Measurements from ENCODE around the gene UPF2.

The UPF2 gene

GRCh38 chr10:12061124-12061523 lies 18.5 kb upstream of the UPF2 start:
- H3K79me2 ChIP-seq (ENCODE audit: low read length), result no peaks in the 10 kb centered on the region
- H3K27ac ChIP-seq (ENCODE audit: low read length), result no peak overlapping the region
- no peaks in the 10 kb centered on the region for H4K20me1 ChIP-seq (ENCODE audit: insufficient read depth, low read length)
- TF ChIP-seq EZH2phosphoT487 (IDR thresholded peaks at IDR 0.05; ENCODE audit: low read depth) (no peak), CTCF (IDR thresholded peaks at IDR 0.05; ENCODE audit: low read depth, low read length) (no peak)
- no peak overlapping the region for H3K4me3 ChIP-seq (ENCODE audit: low read length)
- no peak overlapping the region for H3K4me2 ChIP-seq (ENCODE audit: low read length)
- H3K9ac ChIP-seq (ENCODE audit: low read length), result no peak overlapping the region
- H3K36me3 ChIP-seq (replicated peaks; ENCODE audit: low read depth, low read length), result no peaks in the 10 kb centered on the region
- H3K27me3 ChIP-seq (ENCODE audit: low read depth, low read length), result no peaks in the 10 kb centered on the region
- no peaks in the 10 kb centered on the region for H3K9me3 ChIP-seq (ENCODE audit: insufficient read depth, low read length)
- H3K4me1 ChIP-seq (ENCODE audit: low read length), result peaks cover 18% of the 10 kb centered on the region
- no peak overlapping the region for H2AFZ ChIP-seq (ENCODE audit: low read depth, low read length)

- no peaks in the 10 kb centered on the region for H3K79me2 ChIP-seq (ENCODE audit: low read length)
- H3K4me2 ChIP-seq (ENCODE audit: low read length), result no peak overlapping the region
- H4K20me1 ChIP-seq (ENCODE audit: insufficient read depth, low read length), result no peaks in the 10 kb centered on the region
- H3K36me3 ChIP-seq (replicated peaks; ENCODE audit: low read depth, low read length), result no peaks in the 10 kb centered on the region
- H3K27me3 ChIP-seq (ENCODE audit: low read depth, low read length), result no peaks in the 10 kb centered on the region
- no peak for TF ChIP-seq CTCF (IDR thresholded peaks at IDR 0.05; ENCODE audit: low read depth, low read length)
- no peak for TF ChIP-seq EZH2phosphoT487 (IDR thresholded peaks at IDR 0.05; ENCODE audit: low read depth)
- H3K9me3 ChIP-seq (ENCODE audit: insufficient read depth, low read length), result no peaks in the 10 kb centered on the region
- no peak overlapping the region for H3K27ac ChIP-seq (ENCODE audit: low read length)
- H3K4me1 ChIP-seq (ENCODE audit: low read length), result peaks cover 21% of the 10 kb centered on the region
- H3K9ac ChIP-seq (ENCODE audit: low read length), result no peak overlapping the region
- H3K4me3 ChIP-seq (ENCODE audit: low read length), result no peak overlapping the region
- H2AFZ ChIP-seq (ENCODE audit: low read depth, low read length), result no peak overlapping the region
Observed at GRCh38 chr10:12056748-12057147, 14.1 kb upstream of the UPF2 start.

GRCh38 chr10:12055732-12056131 lies 13.1 kb upstream of the UPF2 start:
- Histone ChIP-seq H3K4me3 (ENCODE audit: low read length) (no peak overlapping the region), H3K4me1 (ENCODE audit: low read length) (peaks cover 30% of the 10 kb centered on the region), H4K20me1 (ENCODE audit: insufficient read depth, low read length) (no peaks in the 10 kb centered on the region), H2AFZ (ENCODE audit: low read depth, low read length) (no peak overlapping the region), H3K9ac (ENCODE audit: low read length) (no peak overlapping the region), H3K27me3 (ENCODE audit: low read depth, low read length) (no peaks in the 10 kb centered on the region), H3K4me2 (ENCODE audit: low read length) (no peak overlapping the region), H3K27ac (ENCODE audit: low read length) (no peak overlapping the region), H3K9me3 (ENCODE audit: insufficient read depth, low read length) (no peaks in the 10 kb centered on the region), H3K79me2 (ENCODE audit: low read length) (no peaks in the 10 kb centered on the region), H3K36me3 (replicated peaks; ENCODE audit: low read depth, low read length) (no peaks in the 10 kb centered on the region)
- TF ChIP-seq CTCF (IDR thresholded peaks at IDR 0.05; ENCODE audit: low read depth, low read length) (no peak), EZH2phosphoT487 (IDR thresholded peaks at IDR 0.05; ENCODE audit: low read depth) (no peak)

- no peaks in the 10 kb centered on the region for H3K27me3 ChIP-seq (ENCODE audit: low read depth, low read length)
- H4K20me1 ChIP-seq (ENCODE audit: insufficient read depth, low read length), result no peaks in the 10 kb centered on the region
- H3K9me3 ChIP-seq (ENCODE audit: insufficient read depth, low read length), result no peaks in the 10 kb centered on the region
- no peak overlapping the region for H3K4me3 ChIP-seq (ENCODE audit: low read length)
- H2AFZ ChIP-seq (ENCODE audit: low read depth, low read length), result peak overlapping the region; percentile 90
- no peaks in the 10 kb centered on the region for H3K79me2 ChIP-seq (ENCODE audit: low read length)
- TF ChIP-seq CTCF (IDR thresholded peaks at IDR 0.05; ENCODE audit: low read depth, low read length) (no peak), EZH2phosphoT487 (IDR thresholded peaks at IDR 0.05; ENCODE audit: low read depth) (no peak)
- H3K4me1 ChIP-seq (ENCODE audit: low read length), result peaks cover 61% of the 10 kb centered on the region
- H3K4me2 ChIP-seq (ENCODE audit: low read length), result peak overlapping the region; percentile 22
- peak overlapping the region; percentile 37; the same call in 1 of the 2 replicates for H3K9ac ChIP-seq (ENCODE audit: low read length)
- peak overlapping the region; percentile 71 for H3K27ac ChIP-seq (ENCODE audit: low read length)
- H3K36me3 ChIP-seq (replicated peaks; ENCODE audit: low read depth, low read length), result no peaks in the 10 kb centered on the region
Observed at GRCh38 chr10:12051241-12051640, 8.6 kb upstream of the UPF2 start.

Data from OCI-LY3 (cell line).